SW 1271 (cell line): ENCODE measurements around the gene FAM83G.
"Not testable (repeated sequence)": the region's sequence is repeated elsewhere in the genome, so short reads cannot be mapped to it uniquely, and the experiment has no call there.

Source experiments
- DNase-seq, 2 experiments: peaks; one replicate each; lab custom pipeline; 2025; lab: John Stamatoyannopoulos, UW

Gene FAM83G

GRCh38 chr17:19004421-19005136 is at the start of gene FAM83G:
FAM83G (minus strand) TSS chr17:19004764; CDS start chr17:19004041, 723 bp downstream.
- DNase-seq = peak; percentile 64 to 80

GRCh38 chr17:19048826-19049225 is 44.3 kb upstream of the FAM83G start:
- not testable (repeated sequence) for DNase-seq

GRCh38 chr17:19047510-19047909 is 42.9 kb upstream of the FAM83G start:
- DNase-seq = not testable (repeated sequence)

GRCh38 chr17:19046782-19047375 is 42.3 kb upstream of the FAM83G start, which contains the start of gene GRAP:
GRAP (minus strand) TSS chr17:19046957; CDS start chr17:19046926, 31 bp downstream.
- DNase-seq = not testable (repeated sequence)

- DNase-seq = not testable (repeated sequence)
Measured at GRCh38 chr17:19044643-19045042, 40.1 kb upstream of the FAM83G start.

GRCh38 chr17:19043032-19043431 is 38.5 kb upstream of the FAM83G start:
- not testable (repeated sequence) for DNase-seq

- not testable (repeated sequence) for DNase-seq
Measured at GRCh38 chr17:19042369-19042768, 37.8 kb upstream of the FAM83G start.

GRCh38 chr17:19041871-19042270 is 37.3 kb upstream of the FAM83G start:
- DNase-seq = not testable (repeated sequence)

- not testable (repeated sequence) for DNase-seq
Measured at GRCh38 chr17:19040350-19040749, 35.8 kb upstream of the FAM83G start.

GRCh38 chr17:19038730-19039129 is 34.2 kb upstream of the FAM83G start:
- not testable (repeated sequence) for DNase-seq

- DNase-seq = not testable (repeated sequence)
Measured at GRCh38 chr17:19038007-19038406, 33.4 kb upstream of the FAM83G start.

- DNase-seq = not testable (repeated sequence)
Measured at GRCh38 chr17:19037547-19037946, 33.0 kb upstream of the FAM83G start.

- not testable (repeated sequence) for DNase-seq
Measured at GRCh38 chr17:19036186-19036585, 31.6 kb upstream of the FAM83G start.

- DNase-seq = not testable (repeated sequence)
Measured at GRCh38 chr17:19032377-19032988, 27.9 kb upstream of the FAM83G start.

- not testable (repeated sequence) for DNase-seq
Measured at GRCh38 chr17:19031729-19032128, 27.2 kb upstream of the FAM83G start.

- not testable (repeated sequence) for DNase-seq
Measured at GRCh38 chr17:19030771-19031449, 26.3 kb upstream of the FAM83G start.

- not testable (repeated sequence) for DNase-seq
Measured at GRCh38 chr17:19029740-19030139, 25.2 kb upstream of the FAM83G start.

GRCh38 chr17:19028671-19029070 is 24.1 kb upstream of the FAM83G start:
- not testable (repeated sequence) for DNase-seq

GRCh38 chr17:19024101-19025078 is 19.8 kb upstream of the FAM83G start:
- DNase-seq = no peak

- DNase-seq = no peak
Measured at GRCh38 chr17:19023209-19023999, 18.8 kb upstream of the FAM83G start.
